GM23248 (cell line): ENCODE data around the gene INTS1. TPM values are rescaled to one million over a fixed set of nuclear protein-coding genes. Genes with fewer than 3 reads are reported as not detected.

Source experiments
- DNase-seq: peaks from one replicate; pipeline ENCODE4 v3.0.0-alpha.2; 2015
- H2AFZ ChIP-seq: fragments of 200-600 bp; sonication (generic); 2 replicates; pipeline ENCODE4 v1.6.1; 2016; ENCODE audit warnings: antibody characterized with exemption
- H3F3A ChIP-seq: fragments of 200-600 bp; sonication (generic); 2 replicates; pipeline ENCODE4 v1.6.1; 2016; ENCODE audit warnings: mild to moderate bottlenecking, antibody characterized with exemption, mixed run types; ENCODE audit not compliant: insufficient read depth
- H3K27ac ChIP-seq: fragments of 200-600 bp; sonication (generic); 2 replicates; pipeline ENCODE4 v1.5.1; 2016; ENCODE audit warnings: mild to moderate bottlenecking
- H3K27me3 ChIP-seq: fragments of 200-600 bp; sonication (generic); replicated peaks from 2 replicates; pipeline ENCODE4 v1.6.1; 2016; ENCODE audit warnings: mild to moderate bottlenecking; ENCODE audit not compliant: insufficient read depth
- H3K36me3 ChIP-seq: fragments of 200-600 bp; sonication (generic); 2 replicates; pipeline ENCODE4 v1.6.1; 2016; ENCODE audit warnings: low read depth, mild to moderate bottlenecking
- H3K4me1 ChIP-seq: fragments of 200-600 bp; sonication (generic); 2 replicates; pipeline ENCODE4 v1.6.1; 2016; ENCODE audit warnings: mild to moderate bottlenecking; ENCODE audit not compliant: insufficient read depth
- H3K4me2 ChIP-seq: fragments of 200-600 bp; sonication (generic); one replicate; pipeline ENCODE4 v1.6.1; 2016; ENCODE audit warnings: mild to moderate bottlenecking; ENCODE audit not compliant: unreplicated experiment
- H3K4me3 ChIP-seq: fragments of 200-600 bp; sonication (generic); 2 replicates; pipeline ENCODE4 v1.5.1; 2016; ENCODE audit warnings: mild to moderate bottlenecking
- H3K79me2 ChIP-seq: fragments of 200-600 bp; sonication (generic); 2 replicates; pipeline ENCODE4 v1.6.1; 2016; ENCODE audit warnings: mild to moderate bottlenecking; ENCODE audit not compliant: insufficient read depth
- H3K9ac ChIP-seq: fragments of 200-600 bp; sonication (generic); 2 replicates; pipeline ENCODE4 v1.6.1; 2016; ENCODE audit warnings: mild to moderate bottlenecking
- H3K9me2 ChIP-seq: fragments of 200-600 bp; sonication (generic); 2 replicates; pipeline ENCODE4 v1.6.1; 2016; ENCODE audit warnings: mixed run types, mild to moderate bottlenecking, moderate library complexity; ENCODE audit not compliant: insufficient read depth
- H3K9me3 ChIP-seq: fragments of 200-600 bp; sonication (generic); one replicate; pipeline ENCODE4 v1.6.1; 2017; ENCODE audit warnings: low read depth
- H4K20me1 ChIP-seq: fragments of 200-600 bp; sonication (generic); 2 replicates; pipeline ENCODE4 v1.6.0; 2016; ENCODE audit not compliant: insufficient read depth
- EZH2 ChIP-seq: fragments of 200-600 bp; sonication (generic); IDR thresholded peaks from 2 replicates; pipeline ENCODE4 v1.6.1; 2018; ENCODE audit warnings: antibody characterized with exemption, mild to moderate bottlenecking; ENCODE audit not compliant: insufficient read depth, poor library complexity, severe bottlenecking
- EZH2phosphoT487 ChIP-seq: fragments of 200-600 bp; sonication (generic); IDR thresholded peaks from 2 replicates; pipeline ENCODE4 v1.6.1; 2018; ENCODE audit warnings: antibody characterized with exemption, moderate library complexity, mild to moderate bottlenecking, low read depth; ENCODE audit not compliant: insufficient read depth
- WGBS, 2 experiments: methylation state at CpG; one replicate each; pipeline ENCODE4 v1.1.6; 2015 to 2017; ENCODE audit warnings: low lambda C conversion rate in 2 of 2, low coverage in 1 of 2; ENCODE audit errors: missing lambda C conversion rate in 2 of 2; 5-methylcytosine and 5-hydroxymethylcytosine counted together
- in situ Hi-C: fragments of 300-500 bp; cut with MboI; formaldehyde crosslinking; loops from 2 replicates; pipeline ENCODE4 v1.15.0; 2020
- polyA plus RNA-seq: library from polyadenylated mRNA; unstranded; fragments of >200 nt; fragmentation: Nextera tagmentation; extraction: Ambion mirVana; gene quantifications from 2 replicates; pipeline ENCODE4 v1.2.1, GENCODE V29; 2016
- total RNA-seq: library from RNA; depleted of rRNA; stranded (reverse); fragments of >200 nt; shearing (Covaris generic); gene quantifications from 2 replicates; pipeline ENCODE4 v1.2.3, GENCODE V29; 2014

INTS1 gene
- total and polyA plus RNA-seq, 2 experiments from 2014 or later = 25.4 to 44.7 TPM

DNA sequence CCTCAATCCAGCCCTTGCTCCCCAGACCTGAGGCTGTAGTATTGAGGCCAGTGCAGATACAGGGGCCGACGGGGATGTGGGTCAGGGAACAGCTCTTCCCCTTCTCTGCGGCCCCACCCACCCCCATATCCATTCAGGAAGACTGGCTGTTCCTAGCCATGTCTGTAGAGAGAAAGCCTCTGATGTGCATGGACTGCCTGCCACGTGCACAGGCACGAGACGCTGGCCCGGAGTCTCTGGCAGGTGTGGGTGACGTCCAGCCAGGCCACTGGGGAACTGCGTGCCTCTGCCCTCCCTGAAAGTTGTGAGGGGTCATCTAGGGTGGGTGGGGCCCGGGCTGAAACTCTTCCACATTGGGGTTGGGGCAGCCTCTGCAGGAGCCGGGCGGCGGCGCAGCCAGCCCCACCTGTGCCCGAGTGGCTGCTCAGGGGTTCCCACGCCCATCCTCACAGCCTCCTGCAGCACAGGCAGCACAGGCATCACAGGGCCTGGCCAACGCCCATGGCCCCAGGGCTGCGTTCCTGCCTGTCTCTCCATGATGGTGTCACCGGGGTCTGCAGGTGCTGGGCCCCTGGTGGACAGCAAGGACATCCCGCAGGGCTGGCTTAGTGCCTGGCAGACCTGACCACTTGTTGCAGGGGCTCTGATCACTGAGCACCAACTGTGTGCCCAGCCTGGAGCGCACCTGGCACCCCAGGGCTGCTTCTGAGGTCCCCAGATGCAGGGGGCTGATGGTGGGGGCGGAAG lies 72.4 kb downstream of the INTS1 start:
- no peaks in the 10 kb centered on the region for H3K4me1 ChIP-seq
- no peak overlapping the region for H3K4me2 ChIP-seq
- no peak overlapping the region for H3K9ac ChIP-seq
- H3K27me3 ChIP-seq = no peaks in the 10 kb centered on the region
- H3K4me3 ChIP-seq = no peak overlapping the region
- H3K9me3 ChIP-seq = no peaks in the 10 kb centered on the region
- no peak overlapping the region for H2AFZ ChIP-seq
- TF ChIP-seq EZH2 = no peak
- no peak for TF ChIP-seq EZH2phosphoT487
- no peaks in the 10 kb centered on the region for H3K9me2 ChIP-seq
- no peak for DNase-seq
- no peaks in the 10 kb centered on the region for H3F3A ChIP-seq
- no peaks in the 10 kb centered on the region for H3K79me2 ChIP-seq
- H4K20me1 ChIP-seq = no peaks in the 10 kb centered on the region
- WGBS, 2 experiments = 33 to 46% methylated on average over 20 to 21 of the region's 22 CpGs
- H3K36me3 ChIP-seq = no peaks in the 10 kb centered on the region
- in situ Hi-C loops = no loop called here
- no peak overlapping the region for H3K27ac ChIP-seq

DNA sequence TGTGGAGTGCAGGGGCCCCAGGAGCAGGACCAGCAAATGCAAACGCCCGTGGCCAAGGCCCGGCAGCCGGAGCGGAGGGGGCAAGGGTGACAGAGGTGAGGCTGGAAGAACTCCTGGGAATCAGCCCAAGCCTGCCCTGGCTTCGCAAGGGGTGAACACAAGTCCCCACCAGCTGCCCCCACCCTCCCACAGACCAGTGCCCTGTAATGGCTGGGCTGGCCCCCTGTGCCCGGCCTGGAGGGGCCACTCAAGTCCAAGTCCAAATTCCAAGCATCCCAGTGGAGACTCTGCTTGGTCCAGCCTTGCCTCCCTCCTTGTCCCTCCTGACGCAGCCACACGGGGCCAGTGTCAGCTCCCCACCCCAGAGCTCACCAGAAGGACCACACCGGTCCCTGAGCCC lies 73.0 kb downstream of the INTS1 start:
- TF ChIP-seq EZH2phosphoT487 (no peak), EZH2 (no peak)
- Histone ChIP-seq H3K4me3 (no peak overlapping the region), H3K9me2 (no peaks in the 10 kb centered on the region), H3K27me3 (no peaks in the 10 kb centered on the region), H3F3A (no peaks in the 10 kb centered on the region), H3K79me2 (no peaks in the 10 kb centered on the region), H3K9ac (no peak overlapping the region), H3K36me3 (no peaks in the 10 kb centered on the region), H4K20me1 (no peaks in the 10 kb centered on the region), H2AFZ (no peak overlapping the region), H3K27ac (no peak overlapping the region), H3K9me3 (no peaks in the 10 kb centered on the region), H3K4me1 (no peaks in the 10 kb centered on the region), H3K4me2 (no peak overlapping the region)
- in situ Hi-C loops = no loop called here
- no peak for DNase-seq
- WGBS, 2 experiments = 53 to 57% methylated on average over 10 of the region's 10 CpGs

DNA sequence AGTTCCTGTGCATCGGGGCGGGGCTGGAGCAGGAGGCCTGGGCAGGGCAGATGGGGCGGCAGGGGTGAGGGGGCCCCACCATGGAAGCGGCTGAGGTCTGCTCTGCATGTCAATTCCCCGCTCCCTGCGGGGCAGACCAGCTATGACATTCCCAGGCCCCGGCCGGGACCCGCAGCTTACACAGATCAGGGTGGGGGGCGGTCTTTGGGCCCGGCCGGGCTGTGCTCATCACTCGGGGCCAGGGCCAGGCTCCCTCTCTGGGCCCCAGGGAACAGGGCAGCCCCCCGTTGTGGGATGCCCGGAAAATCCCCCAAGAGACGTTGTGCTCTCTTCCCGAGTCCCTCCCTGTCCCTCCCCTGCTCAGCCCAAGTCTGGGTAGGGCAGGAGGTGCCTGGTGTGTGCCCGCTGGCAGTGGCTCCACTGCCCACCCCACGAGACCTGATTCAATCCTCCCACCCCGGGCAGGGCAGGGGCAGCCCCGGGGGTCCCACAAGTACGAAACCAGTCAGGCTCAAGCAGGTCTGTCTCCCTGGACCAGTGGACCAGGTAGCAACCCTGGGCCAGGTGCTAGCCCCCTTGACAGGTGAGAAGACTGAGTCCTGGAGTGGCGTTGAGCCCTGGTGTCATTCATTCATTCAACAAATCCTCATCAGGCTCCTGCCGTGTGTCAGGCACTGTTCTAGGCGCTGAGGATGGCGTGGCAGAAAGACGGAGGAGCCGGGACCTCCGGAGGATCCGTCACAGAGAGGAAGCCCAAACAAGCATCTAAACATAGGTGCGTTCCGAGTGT lies 73.9 kb downstream of the INTS1 start:
- no peak for TF ChIP-seq EZH2
- no peak for TF ChIP-seq EZH2phosphoT487
- Histone ChIP-seq H3F3A (no peaks in the 10 kb centered on the region), H3K9me3 (no peaks in the 10 kb centered on the region), H3K9ac (no peak overlapping the region), H3K79me2 (no peaks in the 10 kb centered on the region), H3K27ac (no peak overlapping the region), H3K27me3 (no peaks in the 10 kb centered on the region), H3K4me3 (no peak overlapping the region), H3K4me1 (no peaks in the 10 kb centered on the region), H4K20me1 (no peaks in the 10 kb centered on the region), H3K9me2 (no peaks in the 10 kb centered on the region), H2AFZ (no peak overlapping the region), H3K36me3 (no peaks in the 10 kb centered on the region), H3K4me2 (no peak overlapping the region)
- in situ Hi-C loops = no loop called here
- no peak for DNase-seq
- 48 to 51% methylated on average over 29 to 32 of the region's 32 CpGs for WGBS, 2 experiments

DNA sequence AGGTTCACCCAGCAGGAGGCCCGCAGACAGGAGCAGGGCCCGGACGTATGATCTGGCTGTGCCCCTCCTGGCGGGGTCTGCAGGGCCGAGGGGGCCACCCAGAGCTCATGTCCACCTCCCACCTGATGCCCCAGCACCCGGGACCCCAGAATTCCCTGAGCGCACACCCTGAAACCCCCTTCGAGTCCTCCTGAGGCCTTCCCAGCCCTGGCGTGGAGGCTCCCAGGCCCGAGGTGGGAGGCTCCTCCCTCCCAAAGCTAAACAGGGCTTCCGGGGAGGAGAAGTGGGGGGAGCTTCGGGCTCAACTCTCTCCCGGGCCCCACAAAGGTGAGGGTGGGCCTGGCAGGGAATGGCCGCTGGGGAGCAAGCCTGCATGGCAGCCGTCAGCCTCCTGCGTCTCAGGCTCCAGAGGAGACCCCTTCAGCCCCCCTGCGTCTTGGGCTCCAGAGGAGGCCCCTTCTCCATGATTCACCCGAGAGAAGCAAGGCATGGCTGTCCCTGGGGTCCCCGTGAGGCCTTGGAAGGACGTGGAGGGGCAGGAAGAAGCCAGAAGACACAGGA lies 75.2 kb downstream of the INTS1 start:
- Histone ChIP-seq H3K36me3 (no peaks in the 10 kb centered on the region), H3K9ac (no peak overlapping the region), H3K27ac (no peak overlapping the region), H3F3A (no peaks in the 10 kb centered on the region), H3K9me3 (no peaks in the 10 kb centered on the region), H3K4me1 (no peaks in the 10 kb centered on the region), H3K9me2 (no peaks in the 10 kb centered on the region), H3K4me3 (no peak overlapping the region), H3K4me2 (no peak overlapping the region), H2AFZ (no peak overlapping the region), H4K20me1 (no peaks in the 10 kb centered on the region), H3K27me3 (peaks cover 4% of the 10 kb centered on the region; the same call in 1 of the 2 replicates), H3K79me2 (no peaks in the 10 kb centered on the region)
- TF ChIP-seq EZH2phosphoT487 (no peak), EZH2 (no peak)
- WGBS, 2 experiments = 41 to 43% methylated on average over 19 to 20 of the region's 20 CpGs
- DNase-seq = no peak
- in situ Hi-C loops = no loop called here
